Neural progenitor cell (in vitro differentiated cells): Measurements from ENCODE around the gene SDCCAG8. TPM values are rescaled to one million over a fixed set of nuclear protein-coding genes. Genes with fewer than 3 reads are reported as not detected.

Source experiments
- DNase-seq: peaks from one replicate; pipeline ENCODE4 v3.0.0-alpha.2; 2016; ENCODE audit warnings: low spot score
- H2AFZ ChIP-seq: fragments of 200-600 bp; sonication (generic); replicated peaks from 2 replicates; pipeline ENCODE4 v1.6.1; 2016; ENCODE audit warnings: antibody characterized with exemption
- H3F3A ChIP-seq: fragments of 200-600 bp; sonication (generic); 2 replicates; pipeline ENCODE4 v1.6.1; 2016; ENCODE audit warnings: antibody characterized with exemption, low read depth
- H3K27ac ChIP-seq: fragments of 200-600 bp; sonication (generic); 2 replicates; pipeline ENCODE4 v1.5.1; 2016; ENCODE audit warnings: mild to moderate bottlenecking
- H3K27me3 ChIP-seq: fragments of 200-600 bp; sonication (generic); 2 replicates; pipeline ENCODE4 v1.6.1; 2016; ENCODE audit warnings: mild to moderate bottlenecking, moderate library complexity
- H3K36me3 ChIP-seq: fragments of 200-600 bp; sonication (generic); 2 replicates; pipeline ENCODE4 v1.5.1; 2016
- H3K4me1 ChIP-seq: fragments of 200-600 bp; sonication (generic); 2 replicates; pipeline ENCODE4 v1.6.1; 2016; ENCODE audit warnings: mixed run types
- H3K4me2 ChIP-seq: fragments of 200-600 bp; sonication (generic); 2 replicates; pipeline ENCODE4 v1.6.1; 2016
- H3K4me3 ChIP-seq: fragments of 200-600 bp; sonication (generic); 2 replicates; pipeline ENCODE4 v1.5.1; 2016
- H3K79me2 ChIP-seq: fragments of 200-600 bp; sonication (generic); 2 replicates; pipeline ENCODE4 v1.6.1; 2016; ENCODE audit warnings: low read depth
- H3K9ac ChIP-seq: fragments of 200-600 bp; sonication (generic); 2 replicates; pipeline ENCODE4 v1.6.1; 2016
- H3K9me3 ChIP-seq: fragments of 200-600 bp; sonication (generic); 2 replicates; pipeline ENCODE4 v1.5.1; 2016; ENCODE audit warnings: low read depth
- H4K20me1 ChIP-seq: fragments of 200-600 bp; sonication (generic); 2 replicates; pipeline ENCODE4 v1.6.1; 2016; ENCODE audit warnings: low read depth
- H3K27ac Mint-ChIP-seq: 3 replicates; pipeline ENCODE4 v1.8.0; 2021; ENCODE audit warnings: mixed read lengths
- H3K27me3 Mint-ChIP-seq: 2 replicates; pipeline ENCODE4 v1.8.0; 2022; ENCODE audit warnings: low read depth, mild to moderate bottlenecking, inconsistent platforms, moderate library complexity, mixed read lengths; ENCODE audit not compliant: insufficient read depth
- H3K36me3 Mint-ChIP-seq: 3 replicates; pipeline ENCODE4 v1.8.0; 2021; ENCODE audit warnings: mixed read lengths
- H3K4me1 Mint-ChIP-seq: 3 replicates; pipeline ENCODE4 v1.8.0; 2021; ENCODE audit warnings: mixed read lengths
- H3K4me3 Mint-ChIP-seq: 3 replicates; pipeline ENCODE4 v1.8.0; 2021; ENCODE audit warnings: mild to moderate bottlenecking, moderate library complexity, mixed read lengths
- H3K9me3 Mint-ChIP-seq: 3 replicates; pipeline ENCODE4 v1.8.0; 2020; ENCODE audit warnings: mixed read lengths
- CTCF ChIP-seq: fragments of 200-600 bp; sonication (generic); IDR thresholded peaks from 2 replicates; pipeline ENCODE4 v1.5.1; 2017; ENCODE audit warnings: antibody characterized with exemption, mild to moderate bottlenecking
- EZH2 ChIP-seq: fragments of 200-600 bp; sonication (generic); IDR thresholded peaks from 2 replicates; pipeline ENCODE4 v1.6.1; 2017; ENCODE audit warnings: antibody characterized with exemption, mild to moderate bottlenecking, moderate library complexity
- EZH2phosphoT487 ChIP-seq: fragments of 200-600 bp; sonication (generic); IDR thresholded peaks from 2 replicates; pipeline ENCODE4 v1.6.1; 2017; ENCODE audit warnings: antibody characterized with exemption
- total RNA-seq: library from RNA; depleted of rRNA; stranded (reverse); fragments of >200 nt; gene quantifications from 2 replicates; pipeline ENCODE4 v1.2.3, GENCODE V29; 2015; ENCODE audit warnings: low replicate concordance

SDCCAG8 gene
- total RNA-seq, 1 donor from 2014 or later: 30.3 TPM

GRCh38 chr1:243379706-243380105, 123.9 kb downstream of the SDCCAG8 start:
- Mint-ChIP-seq H3K4me3 (no peak overlapping the region), H3K36me3 (no peaks in the 10 kb centered on the region), H3K27ac (no peak overlapping the region), H3K9me3 (peaks cover under 1% of the 10 kb centered on the region), H3K4me1 (peaks cover 17% of the 10 kb centered on the region), H3K27me3 (no peaks in the 10 kb centered on the region)
- Histone ChIP-seq H3K4me3 (no peak overlapping the region), H3K9me3 (no peaks in the 10 kb centered on the region), H3K36me3 (no peaks in the 10 kb centered on the region), H3K9ac (no peak overlapping the region), H3F3A (no peaks in the 10 kb centered on the region), H2AFZ (no peak overlapping the region), H3K79me2 (no peaks in the 10 kb centered on the region), H3K27ac (no peak overlapping the region), H3K27me3 (no peaks in the 10 kb centered on the region), H3K4me1 (peaks cover 8% of the 10 kb centered on the region), H3K4me2 (no peak overlapping the region), H4K20me1 (no peaks in the 10 kb centered on the region)
- no peak for TF ChIP-seq EZH2
- no peak for TF ChIP-seq EZH2phosphoT487
- no peak for TF ChIP-seq CTCF
- DNase-seq: no peak

GRCh38 chr1:243388276-243388675, 132.4 kb downstream of the SDCCAG8 start:
- Mint-ChIP-seq H3K9me3 (no peaks in the 10 kb centered on the region), H3K36me3 (no peaks in the 10 kb centered on the region), H3K4me1 (peaks cover 8% of the 10 kb centered on the region), H3K27ac (no peak overlapping the region), H3K4me3 (no peak overlapping the region), H3K27me3 (no peaks in the 10 kb centered on the region)
- Histone ChIP-seq H3K79me2 (no peaks in the 10 kb centered on the region), H3K4me2 (no peak overlapping the region), H3K27ac (no peak overlapping the region), H3K27me3 (no peaks in the 10 kb centered on the region), H2AFZ (no peak overlapping the region), H3K9ac (no peak overlapping the region), H3K9me3 (no peaks in the 10 kb centered on the region), H3K36me3 (no peaks in the 10 kb centered on the region), H3F3A (no peaks in the 10 kb centered on the region), H4K20me1 (no peaks in the 10 kb centered on the region), H3K4me3 (no peak overlapping the region), H3K4me1 (peaks cover 4% of the 10 kb centered on the region)
- TF ChIP-seq CTCF (no peak), EZH2 (no peak), EZH2phosphoT487 (no peak)
- no peak for DNase-seq

GRCh38 chr1:243390162-243390791, 134.4 kb downstream of the SDCCAG8 start:
- no peak for DNase-seq
- Histone ChIP-seq H3K9me3 (no peaks in the 10 kb centered on the region), H3K9ac (no peak overlapping the region), H3K4me1 (peaks cover 11% of the 10 kb centered on the region), H3K4me3 (no peak overlapping the region), H3K36me3 (no peaks in the 10 kb centered on the region), H3K79me2 (no peaks in the 10 kb centered on the region), H3K27ac (no peak overlapping the region), H4K20me1 (no peaks in the 10 kb centered on the region), H3K27me3 (no peaks in the 10 kb centered on the region), H3K4me2 (no peak overlapping the region), H3F3A (no peaks in the 10 kb centered on the region), H2AFZ (no peak overlapping the region)
- no peak for TF ChIP-seq EZH2
- TF ChIP-seq CTCF: no peak
- TF ChIP-seq EZH2phosphoT487: no peak
- H3K4me3 Mint-ChIP-seq: no peak overlapping the region
- H3K27ac Mint-ChIP-seq: no peak overlapping the region
- no peaks in the 10 kb centered on the region for H3K9me3 Mint-ChIP-seq
- H3K27me3 Mint-ChIP-seq: no peaks in the 10 kb centered on the region
- no peaks in the 10 kb centered on the region for H3K36me3 Mint-ChIP-seq
- H3K4me1 Mint-ChIP-seq: peaks cover 26% of the 10 kb centered on the region
